HCT116 (cell line): ENCODE measurements around the gene CUX1. TPM values are rescaled to one million over a fixed set of nuclear protein-coding genes. Genes with fewer than 3 reads are reported as not detected.

Source experiments
- ATAC-seq: fragments of 200-7000 bp; cut with Tn5 transposase; 2 replicates; pipeline ENCODE4 v1.9.1; 2020; ENCODE audit warnings: mild to moderate bottlenecking, moderate library complexity
- BruUV-seq: library from RNA; stranded (reverse); fragments of 400-500 nt; replicated peaks from 2 replicates; lab custom pipeline; 2021; lab: Mats Ljungman, UMichigan
- CTCF ChIA-PET: fragments of 300-600 bp; sonication (Branson Sonifier 250); formaldehyde crosslinking; loops from one replicate; lab custom pipeline; 2021; ENCODE audit warnings: antibody characterized with exemption; lab: Charles Lee
- POLR2A ChIA-PET: fragments of 300-600, 350-600 bp; sonication (Branson Sonifier 250); formaldehyde crosslinking; loops from one replicate; lab custom pipeline; 2021; ENCODE audit warnings: antibody characterized with exemption; lab: Charles Lee
- RAD21 ChIA-PET, 2 experiments: fragments of 300-600 bp; sonication (Branson Sonifier 250); formaldehyde crosslinking; loops; one replicate each; lab custom pipeline; 2023; ENCODE audit warnings: low total read pairs in 2 of 2; ENCODE audit not compliant: uncharacterized antibody in 2 of 2, unreplicated experiment in 2 of 2, low non-redundant PET in 1 of 2; lab: Charles Lee
- DNase-seq: peaks from one replicate; pipeline ENCODE4 v3.0.0-alpha.2; 2010; ENCODE audit warnings: low read depth, low spot score
- H2AFZ ChIP-seq: fragments of 200-600 bp; shearing (Covaris generic), sonication (generic); 2 replicates; pipeline ENCODE4 v1.6.1; 2017; ENCODE audit warnings: low read depth, mixed run types, mixed read lengths, antibody characterized with exemption, low read length; ENCODE audit not compliant: poor library complexity, severe bottlenecking
- H3K27ac ChIP-seq: 2 replicates; pipeline ENCODE4 v1.5.1; 2012; ENCODE audit warnings: low read depth, low read length
- H3K27me3 ChIP-seq: fragments of 200-600 bp; sonication (generic); 2 replicates; pipeline ENCODE4 v1.6.1; 2016; ENCODE audit warnings: mixed run types, low read length, mixed read lengths; ENCODE audit not compliant: insufficient read depth
- H3K36me3 ChIP-seq, 2 experiments: fragments of 200-500 bp in 1 of 2; fragments of 200-600 bp in 1 of 2; sonication (Bioruptor generic) in 1 of 2; sonication (generic) in 1 of 2; 2 replicates each; pipeline versions ENCODE4 v1.5.1 to v1.6.1; 2014 to 2016; ENCODE audit warnings: low read length in 2 of 2, inconsistent platforms in 1 of 2, mixed read lengths in 1 of 2, mixed run types in 1 of 2; ENCODE audit not compliant: insufficient read depth in 2 of 2, control insufficient read depth in 1 of 2
- H3K4me1 ChIP-seq, 2 experiments: fragments of 200-600 bp in 1 of 2; sonication (generic) in 1 of 2; 2 replicates each; pipeline versions ENCODE4 v1.5.1 to v1.6.1; 2012 to 2017; ENCODE audit warnings: low read length in 2 of 2, inconsistent platforms in 1 of 2, mild to moderate bottlenecking in 1 of 2, mixed read lengths in 1 of 2, mixed run types in 1 of 2, moderate library complexity in 1 of 2; ENCODE audit not compliant: insufficient read depth in 2 of 2, control insufficient read depth in 1 of 2
- H3K4me2 ChIP-seq: fragments of 200-600 bp; sonication (generic); 2 replicates; pipeline ENCODE4 v1.6.1; 2017; ENCODE audit warnings: mixed run types, low read length, mixed read lengths
- H3K4me3 ChIP-seq, 2 experiments: fragments of 200-600 bp in 1 of 2; sonication (generic) in 1 of 2; replicated peaks in 1 of 2; 2 replicates each; pipeline ENCODE4 v1.5.1; 2011 to 2016; ENCODE audit warnings: low read length in 2 of 2, control low read depth in 1 of 2, low read depth in 1 of 2, mild to moderate bottlenecking in 1 of 2, mixed read lengths in 1 of 2, mixed run types in 1 of 2
- H3K79me2 ChIP-seq: fragments of 200-600 bp; sonication (generic); 2 replicates; pipeline ENCODE4 v1.6.1; 2017; ENCODE audit warnings: mild to moderate bottlenecking, mixed run types, low read length, moderate library complexity, mixed read lengths; ENCODE audit not compliant: insufficient read depth
- H3K9ac ChIP-seq: fragments of 200-600 bp; sonication (generic); 2 replicates; pipeline ENCODE4 v1.6.1; 2016; ENCODE audit warnings: low read length, mixed read lengths
- H3K9me2 ChIP-seq: fragments of 200-600 bp; sonication (generic), shearing (Covaris generic); 2 replicates; pipeline ENCODE4 v1.6.1; 2017; ENCODE audit warnings: mixed run types, mild to moderate bottlenecking, moderate library complexity; ENCODE audit not compliant: insufficient read depth
- H3K9me3 ChIP-seq, 2 experiments: fragments of 200-500 bp in 1 of 2; fragments of 200-600 bp in 1 of 2; sonication (Bioruptor generic) in 1 of 2; sonication (generic) in 1 of 2; 2 replicates each; pipeline ENCODE4 v1.6.1; 2014 to 2017; ENCODE audit warnings: low read length in 2 of 2, mixed read lengths in 2 of 2, inconsistent platforms in 1 of 2, low read depth in 1 of 2, mild to moderate bottlenecking in 1 of 2, mixed run types in 1 of 2, moderate library complexity in 1 of 2; ENCODE audit not compliant: control insufficient read depth in 1 of 2, insufficient read depth in 1 of 2
- H4K20me1 ChIP-seq: fragments of 200-600 bp; sonication (generic), shearing (Covaris generic); 2 replicates; pipeline ENCODE4 v1.6.1; 2017; ENCODE audit warnings: mixed run types, mild to moderate bottlenecking, moderate library complexity; ENCODE audit not compliant: insufficient read depth
- RAD21 ChIP-seq: IDR thresholded peaks from 2 replicates; pipeline ENCODE4 v1.6.1; 2012; ENCODE audit warnings: low read depth, mild to moderate bottlenecking
- SP1 ChIP-seq: IDR thresholded peaks from 2 replicates; pipeline ENCODE4 v1.6.1; 2012; ENCODE audit warnings: low read depth
- ZFX ChIP-seq: fragments of 450-650 bp; IDR thresholded peaks from 2 replicates; pipeline ENCODE4 v1.6.1; 2017
- ZNF274 ChIP-seq: fragments of 200-500 bp; sonication (Bioruptor generic); IDR thresholded peaks from 2 replicates; pipeline ENCODE4 v1.6.1; 2014; ENCODE audit warnings: mild to moderate bottlenecking, low read depth, low read length, inconsistent platforms
- intact Hi-C: fragments of 100-400 bp; cut with micrococcal nuclease; formaldehyde crosslinking; loops from 2 replicates; pipeline ENCODE4 v1.10.0; 2022
- total RNA-seq: library from RNA; stranded (reverse); gene quantifications from one replicate; pipeline ENCODE4 v1.2.1, GENCODE V29; 2021; ENCODE audit not compliant: unreplicated experiment
- TF ChIP-seq, protein P1 (sequence below): IDR thresholded peaks from 2 replicates; pipeline ENCODE4 v1.6.1; 2012
- TF ChIP-seq, protein P2 (sequence below): IDR thresholded peaks from 2 replicates; pipeline ENCODE4 v1.6.1; 2011; ENCODE audit warnings: mild to moderate bottlenecking, low read length, moderate library complexity; ENCODE audit not compliant: insufficient replicate concordance; ENCODE audit errors: extremely low read depth

The CUX1 gene
- total RNA-seq, 1 experiment from 2014 or later = 68.9 TPM

DNA sequence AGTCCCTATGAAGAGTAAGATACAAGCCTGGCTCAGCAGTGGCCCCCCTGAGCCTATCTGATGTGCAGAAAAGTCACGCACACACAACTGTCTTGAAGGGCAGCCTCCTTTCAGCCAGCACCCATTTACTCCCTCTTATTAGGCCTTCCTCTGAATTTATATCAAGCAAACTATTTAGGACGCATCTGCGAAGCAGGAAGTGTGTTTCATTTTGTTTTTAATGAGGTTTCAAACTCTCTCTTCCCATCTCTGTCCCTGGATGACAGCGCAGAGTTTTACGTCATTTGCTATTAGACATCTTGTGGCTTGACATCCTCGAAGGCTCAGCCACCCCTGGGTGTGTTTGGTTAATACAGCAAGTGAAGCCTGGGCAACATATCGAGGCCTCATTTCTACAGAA is 79.5 kb downstream of the CUX1 start:
- ChIA-PET CTCF (no interaction called here), POLR2A (no interaction called here), RAD21 (no interaction called here)
- Histone ChIP-seq H3K9ac (no peak overlapping the region), H3K4me1 (no peaks in the 10 kb centered on the region), H2AFZ (no peak overlapping the region), H4K20me1 (no peaks in the 10 kb centered on the region), H3K4me2 (no peak overlapping the region), H3K79me2 (peaks cover 87% of the 10 kb centered on the region), H3K9me2 (no peaks in the 10 kb centered on the region), H3K36me3 (no peaks in the 10 kb centered on the region), H3K9me3 (no peaks in the 10 kb centered on the region), H3K27me3 (no peaks in the 10 kb centered on the region), H3K27ac (no peak overlapping the region), H3K4me3 (no peak overlapping the region)
- no peak for ATAC-seq
- no peak for DNase-seq
- no peak for TF ChIP-seq SP1
- TF ChIP-seq, protein P1, sequence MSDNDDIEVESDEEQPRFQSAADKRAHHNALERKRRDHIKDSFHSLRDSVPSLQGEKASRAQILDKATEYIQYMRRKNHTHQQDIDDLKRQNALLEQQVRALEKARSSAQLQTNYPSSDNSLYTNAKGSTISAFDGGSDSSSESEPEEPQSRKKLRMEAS = no peak
- TF ChIP-seq, protein P2, sequence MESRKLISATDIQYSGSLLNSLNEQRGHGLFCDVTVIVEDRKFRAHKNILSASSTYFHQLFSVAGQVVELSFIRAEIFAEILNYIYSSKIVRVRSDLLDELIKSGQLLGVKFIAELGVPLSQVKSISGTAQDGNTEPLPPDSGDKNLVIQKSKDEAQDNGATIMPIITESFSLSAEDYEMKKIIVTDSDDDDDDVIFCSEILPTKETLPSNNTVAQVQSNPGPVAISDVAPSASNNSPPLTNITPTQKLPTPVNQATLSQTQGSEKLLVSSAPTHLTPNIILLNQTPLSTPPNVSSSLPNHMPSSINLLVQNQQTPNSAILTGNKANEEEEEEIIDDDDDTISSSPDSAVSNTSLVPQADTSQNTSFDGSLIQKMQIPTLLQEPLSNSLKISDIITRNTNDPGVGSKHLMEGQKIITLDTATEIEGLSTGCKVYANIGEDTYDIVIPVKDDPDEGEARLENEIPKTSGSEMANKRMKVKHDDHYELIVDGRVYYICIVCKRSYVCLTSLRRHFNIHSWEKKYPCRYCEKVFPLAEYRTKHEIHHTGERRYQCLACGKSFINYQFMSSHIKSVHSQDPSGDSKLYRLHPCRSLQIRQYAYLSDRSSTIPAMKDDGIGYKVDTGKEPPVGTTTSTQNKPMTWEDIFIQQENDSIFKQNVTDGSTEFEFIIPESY = no peak
- no peak for TF ChIP-seq ZNF274
- BruUV-seq = no TSS peak
- intact Hi-C loops = no loop called here

- Histone ChIP-seq H3K4me3 (no peak overlapping the region), H3K9me3 (no peaks in the 10 kb centered on the region), H4K20me1 (no peaks in the 10 kb centered on the region), H3K79me2 (peaks cover 89% of the 10 kb centered on the region), H3K4me2 (no peak overlapping the region), H2AFZ (no peak overlapping the region), H3K9ac (no peak overlapping the region), H3K36me3 (no peaks in the 10 kb centered on the region), H3K27me3 (no peaks in the 10 kb centered on the region), H3K9me2 (no peaks in the 10 kb centered on the region), H3K27ac (no peak overlapping the region), H3K4me1 (no peaks in the 10 kb centered on the region)
- BruUV-seq = no TSS peak
- ChIA-PET CTCF (no interaction called here), RAD21 (no interaction called here), POLR2A (no interaction called here)
- ATAC-seq (no peak), DNase-seq (no peak)
- intact Hi-C loops = no loop called here
- TF ChIP-seq RAD21 = no peak
- TF ChIP-seq ZFX = no peak
- TF ChIP-seq, all 23 proteins: peak for 0
Measured at GRCh38 chr7:101898106-101898505, 80.7 kb downstream of the CUX1 start.
